HT1080 (cell line): ENCODE measurements around the gene GTPBP6. TPM values are rescaled to one million over a fixed set of nuclear protein-coding genes. Genes with fewer than 3 reads are reported as not detected.
"Not testable (repeated sequence)": the region's sequence is repeated elsewhere in the genome, so short reads cannot be mapped to it uniquely, and the experiment has no call there.

Source experiments
- DNase-seq: peaks from one replicate; pipeline ENCODE4 v3.0.0-alpha.2; 2015; ENCODE audit warnings: low read depth
- total RNA-seq: library from RNA; depleted of rRNA; stranded (reverse); fragments of >200 nt; shearing (Covaris generic); gene quantifications from 2 replicates; pipeline ENCODE4 v1.2.3, GENCODE V29; 2014

GTPBP6 gene
- total RNA-seq, 1 experiment from 2014 or later = 56.4 TPM

DNA sequence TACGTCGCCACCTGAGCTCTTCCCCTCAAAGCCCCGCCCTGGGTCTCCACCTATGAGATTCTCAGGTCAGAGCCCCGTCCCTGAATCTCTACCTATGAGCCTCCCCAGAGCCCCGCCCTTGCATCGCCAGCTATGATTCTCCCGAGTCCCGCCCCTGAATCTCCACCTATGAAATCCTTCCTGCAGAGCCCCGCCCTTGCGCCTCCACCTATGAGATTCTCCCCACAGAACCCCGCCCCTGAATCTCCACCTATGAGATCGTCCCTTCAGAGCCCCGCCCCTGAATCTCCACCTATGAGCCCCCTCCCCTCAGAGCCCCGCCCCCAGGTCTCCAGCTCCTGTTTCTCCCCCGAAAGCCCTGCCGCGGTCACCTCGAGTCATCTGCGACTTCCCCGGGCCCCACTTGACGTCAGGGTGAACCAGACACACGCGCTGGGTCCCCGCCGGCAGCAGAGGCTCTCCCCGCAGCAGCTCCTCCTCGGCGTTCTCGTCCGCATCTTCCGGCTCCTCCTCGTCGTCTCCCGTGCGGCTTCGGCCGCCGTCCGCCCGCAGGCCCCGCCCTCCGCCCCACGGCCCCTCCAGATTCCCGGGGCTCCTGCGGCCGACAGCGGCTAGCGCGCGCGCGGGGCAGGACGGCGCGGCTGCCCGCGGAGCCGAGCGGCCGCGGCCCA is 393 bp downstream of the GTPBP6 start:
- peak; percentile 95 for DNase-seq

DNA sequence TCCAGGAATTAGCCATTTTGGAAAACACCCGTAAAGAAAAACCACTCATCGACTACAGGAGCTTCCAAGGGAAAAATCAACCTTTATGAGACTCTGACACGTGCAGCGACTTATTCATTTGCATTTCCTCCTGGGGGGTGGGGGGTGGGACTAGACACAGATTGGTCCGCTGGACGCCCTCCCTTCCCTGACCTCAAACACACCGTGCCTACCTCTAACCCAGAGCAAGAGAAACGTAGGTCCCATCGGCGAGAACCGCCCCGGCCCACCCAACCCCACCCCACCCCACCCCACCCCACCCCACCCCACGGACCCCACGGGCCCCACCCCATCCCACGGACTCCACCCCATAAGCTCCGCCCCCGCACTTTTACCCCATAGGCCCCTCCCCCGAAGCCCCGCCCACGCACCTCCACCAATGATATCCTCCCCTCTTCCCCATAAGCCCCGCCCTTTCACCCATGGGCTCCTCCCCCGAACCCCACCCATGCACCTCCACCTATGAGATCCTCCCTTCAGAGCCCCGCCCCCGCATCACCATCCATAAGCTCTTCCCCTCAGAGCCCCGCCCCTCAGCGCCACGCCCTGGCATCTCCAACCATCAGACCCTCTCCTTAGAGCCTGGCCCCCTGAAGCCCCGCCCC is 1.1 kb downstream of the GTPBP6 start:
- DNase-seq = no peak

DNA sequence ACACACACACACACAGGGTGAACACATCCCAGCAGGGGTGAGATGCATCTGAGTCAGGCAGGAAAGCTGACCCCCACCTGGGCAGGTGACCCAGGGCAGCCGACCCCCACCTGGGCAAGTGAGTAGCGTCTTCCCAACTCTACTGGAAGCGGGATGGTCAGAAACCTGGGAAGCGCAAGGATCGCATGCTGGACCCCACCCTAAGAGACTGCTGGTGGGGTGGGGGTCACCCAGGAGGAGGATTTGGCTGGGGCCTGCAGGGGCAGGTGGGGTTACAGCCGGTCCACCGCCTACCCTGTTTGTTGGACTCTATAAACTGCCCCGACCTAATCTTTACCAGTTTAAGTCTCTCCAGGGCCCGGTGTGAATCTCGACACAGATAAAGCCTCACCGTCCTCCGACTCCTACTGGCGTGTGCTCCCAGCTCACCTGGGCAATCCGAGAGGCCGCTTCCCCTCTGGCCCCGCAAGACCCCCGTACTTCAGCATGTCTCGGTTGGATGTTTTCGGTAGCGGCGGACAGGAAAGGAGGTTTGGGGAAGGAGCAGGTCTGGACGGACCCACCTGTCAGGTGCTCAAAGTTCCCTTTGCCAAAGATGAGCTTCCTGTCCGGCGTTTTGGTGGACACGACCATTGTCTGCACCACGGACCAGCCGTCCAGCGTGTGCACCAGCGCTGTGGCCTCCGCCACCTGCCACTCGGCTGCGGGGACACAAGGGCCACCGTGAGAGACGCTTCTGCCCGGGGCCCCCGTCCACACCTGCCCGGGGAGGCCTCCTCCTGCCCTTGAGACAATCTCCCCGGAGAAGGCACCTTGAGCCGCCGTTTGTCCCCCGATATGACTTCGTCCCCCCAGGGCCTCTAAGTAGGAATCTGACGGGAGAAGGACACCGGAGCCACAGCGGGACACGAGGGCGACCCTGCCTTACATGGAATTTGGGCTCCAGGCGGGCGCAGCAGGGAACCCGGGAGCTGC is 2.0 kb downstream of the GTPBP6 start:
- DNase-seq = no peak

DNA sequence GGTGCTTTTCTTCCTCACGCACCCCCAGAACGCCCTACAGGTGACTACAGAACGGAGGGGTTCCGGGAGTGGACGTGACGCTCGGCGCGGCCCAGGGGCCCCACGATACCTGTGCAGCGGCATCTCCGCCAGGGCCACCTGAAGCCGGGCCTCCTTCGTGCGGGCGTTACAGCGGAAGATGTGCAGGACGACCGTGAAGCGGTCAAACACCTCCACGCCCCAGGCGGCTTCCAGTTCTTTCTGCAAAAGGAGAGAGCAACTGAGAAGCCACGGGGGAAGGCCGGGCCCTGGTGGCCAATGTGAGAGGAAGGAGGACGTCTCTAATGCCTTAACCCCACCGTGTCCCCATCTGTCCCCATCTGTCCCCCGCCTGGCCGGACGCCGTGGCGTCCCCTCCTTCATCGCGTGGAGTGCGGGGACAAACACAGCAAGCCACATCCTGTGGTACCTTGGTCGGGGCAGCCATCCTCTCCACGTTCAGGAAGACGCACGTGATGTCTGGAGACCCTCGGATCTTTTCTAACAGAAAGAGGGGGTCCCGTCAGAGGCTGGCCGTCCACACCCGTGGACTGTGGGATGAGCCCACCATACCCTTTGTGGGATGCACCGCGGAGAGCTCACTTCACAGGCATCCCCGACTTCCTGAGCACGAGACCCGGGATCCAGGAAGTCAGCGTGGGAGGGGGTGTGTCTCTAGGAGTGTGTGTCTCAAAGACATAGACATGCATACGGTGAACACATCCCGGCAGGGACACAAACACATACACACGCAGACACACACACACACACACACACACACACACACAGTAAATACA is 3.6 kb downstream of the GTPBP6 start:
- DNase-seq = no peak

DNA sequence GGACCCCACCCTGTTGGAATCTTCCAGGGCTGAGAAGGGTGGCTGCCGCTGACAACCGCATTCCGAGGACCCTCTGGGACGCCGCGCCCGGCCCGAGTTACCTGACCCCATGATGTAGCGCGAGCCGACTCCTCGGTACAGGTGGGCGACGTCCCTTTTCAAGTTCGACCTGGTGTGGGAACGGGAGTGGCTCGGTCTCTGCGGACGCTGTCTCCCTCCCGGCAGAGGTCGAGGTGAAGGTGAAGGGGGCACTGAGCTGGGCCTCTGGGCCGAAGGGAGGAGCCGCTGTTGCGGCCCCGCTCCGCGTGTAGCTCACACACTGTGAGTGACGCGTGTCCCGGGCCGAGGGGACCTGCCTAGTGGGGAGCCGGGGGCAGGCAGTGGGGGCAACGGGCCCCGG is 4.5 kb downstream of the GTPBP6 start:
- DNase-seq = no peak

DNA sequence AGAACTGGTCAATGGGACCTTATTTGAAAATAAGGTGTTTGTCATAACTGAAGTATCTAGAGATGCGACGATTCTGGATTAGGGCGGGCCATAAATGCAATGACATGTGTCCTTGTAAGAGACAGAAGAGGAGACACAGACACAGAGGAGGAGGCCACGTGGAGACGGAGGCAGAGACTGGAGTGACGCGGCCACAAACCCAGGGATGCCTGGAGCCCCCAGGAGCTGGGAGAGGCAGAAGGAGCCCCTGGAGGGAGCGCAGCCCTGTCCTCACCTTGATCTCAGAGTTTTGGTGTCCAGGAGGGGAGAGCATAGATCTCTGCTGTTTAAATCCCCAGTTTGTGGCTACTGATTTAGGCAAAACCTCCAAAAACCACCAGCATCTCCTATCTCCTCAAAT is 5.0 kb downstream of the GTPBP6 start:
- DNase-seq = no peak

DNA sequence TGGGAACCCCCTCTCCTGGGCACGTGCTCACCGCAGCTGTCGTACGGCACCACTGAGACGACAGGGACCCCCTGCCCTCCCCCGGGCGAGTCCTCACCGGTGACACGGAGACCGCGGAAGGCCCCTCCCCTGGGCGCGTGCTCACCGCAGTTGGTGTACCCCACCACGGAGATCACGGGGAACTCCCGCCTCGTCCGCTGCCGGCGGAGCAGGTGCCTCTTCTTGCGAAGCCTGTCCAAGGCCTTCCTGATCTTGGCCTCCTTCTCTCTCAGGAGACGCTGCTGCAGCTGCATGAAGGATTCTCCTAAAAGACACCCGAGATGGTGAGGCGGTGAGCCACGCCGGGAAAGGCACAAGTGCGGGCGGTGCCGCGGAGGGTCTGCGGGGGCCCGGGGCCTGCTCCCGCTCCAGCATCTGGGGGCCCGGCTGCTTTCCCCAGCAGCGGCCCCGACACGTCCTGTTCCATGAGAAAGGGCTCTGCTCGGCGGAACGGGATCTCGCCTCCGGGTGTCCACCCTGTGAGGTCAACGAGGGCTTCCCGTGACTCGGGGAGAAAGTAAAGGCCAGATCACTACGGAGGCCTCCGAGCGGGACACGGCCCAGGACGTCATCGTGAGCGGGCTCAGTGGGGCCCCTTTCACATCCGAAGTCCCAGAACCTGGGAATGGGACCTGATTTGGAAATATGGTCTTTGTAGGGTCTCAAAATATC is 5.8 kb downstream of the GTPBP6 start:
- no peak for DNase-seq

DNA sequence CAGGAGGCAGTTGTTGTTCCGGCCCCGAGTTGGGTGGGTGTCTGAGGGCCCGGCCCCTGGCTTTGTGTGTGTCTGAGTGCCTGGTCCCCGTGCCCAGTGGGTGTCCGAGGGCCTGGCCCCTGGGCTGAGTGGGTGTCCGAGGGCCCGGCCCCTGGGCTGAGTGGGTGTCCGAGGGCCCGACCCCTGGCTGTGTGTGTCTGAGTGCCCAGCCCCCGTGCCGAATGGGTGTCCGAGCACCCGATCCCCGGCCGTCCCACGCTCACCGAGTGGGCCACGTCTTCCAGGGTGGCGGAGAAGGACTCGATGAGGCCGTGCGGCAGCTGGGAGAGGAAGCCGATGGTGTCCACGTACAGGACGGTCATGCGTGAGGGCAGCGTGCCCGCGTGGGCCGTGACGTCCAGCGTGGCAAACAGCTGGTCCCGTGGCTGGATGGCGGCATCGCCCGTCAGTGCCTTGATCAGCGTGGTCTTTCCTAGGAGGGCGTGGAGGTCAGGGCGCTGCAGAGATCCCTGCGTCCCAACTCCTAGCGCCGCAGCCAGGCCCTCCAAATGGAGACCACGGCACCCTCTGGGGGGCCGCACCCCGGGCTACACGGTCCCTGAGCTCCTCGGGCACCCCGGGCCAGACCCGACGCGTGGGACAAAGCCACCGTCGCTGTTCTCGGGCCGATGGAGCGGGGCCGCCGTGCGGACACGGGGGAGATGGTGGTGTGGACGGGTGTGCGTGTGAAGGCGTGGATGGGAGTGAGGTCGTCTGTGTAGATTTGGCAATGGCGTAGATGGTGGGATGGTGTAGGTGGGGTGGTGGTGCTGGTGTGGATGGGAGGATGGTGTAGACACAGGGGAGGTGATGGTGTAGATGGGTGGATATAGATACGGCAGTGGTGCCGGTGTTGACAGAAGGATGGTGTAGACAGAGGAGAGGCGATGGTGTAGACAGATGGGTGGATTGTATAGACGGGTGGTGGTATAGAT is 7.2 kb downstream of the GTPBP6 start:
- DNase-seq = no peak

DNA sequence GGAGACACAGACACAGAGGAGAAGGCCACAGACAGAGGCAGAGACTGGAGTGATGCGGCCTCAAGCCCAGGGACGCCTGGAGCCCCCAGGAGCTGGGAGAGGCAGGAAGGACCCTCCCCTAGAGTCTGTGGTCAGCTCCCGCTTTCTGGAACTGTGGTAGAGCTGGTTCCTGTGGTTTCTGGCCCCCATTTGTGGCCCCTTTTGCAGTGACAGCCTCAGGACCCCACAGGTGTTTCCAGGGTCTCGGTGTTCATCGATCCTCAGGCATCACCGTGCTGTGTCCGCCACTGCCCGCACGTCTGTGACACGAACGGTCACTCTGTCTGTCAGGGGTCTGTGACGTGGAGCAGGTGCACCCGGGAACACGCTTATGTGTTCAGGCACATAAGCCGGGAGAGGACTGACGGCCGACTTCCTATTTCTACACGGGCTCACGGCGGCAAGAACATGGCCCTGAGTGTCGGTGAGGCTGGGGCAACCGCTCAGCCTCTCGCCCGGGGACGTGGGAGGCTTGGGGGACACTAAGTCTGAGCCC is 7.9 kb downstream of the GTPBP6 start:
- DNase-seq = no peak

DNA sequence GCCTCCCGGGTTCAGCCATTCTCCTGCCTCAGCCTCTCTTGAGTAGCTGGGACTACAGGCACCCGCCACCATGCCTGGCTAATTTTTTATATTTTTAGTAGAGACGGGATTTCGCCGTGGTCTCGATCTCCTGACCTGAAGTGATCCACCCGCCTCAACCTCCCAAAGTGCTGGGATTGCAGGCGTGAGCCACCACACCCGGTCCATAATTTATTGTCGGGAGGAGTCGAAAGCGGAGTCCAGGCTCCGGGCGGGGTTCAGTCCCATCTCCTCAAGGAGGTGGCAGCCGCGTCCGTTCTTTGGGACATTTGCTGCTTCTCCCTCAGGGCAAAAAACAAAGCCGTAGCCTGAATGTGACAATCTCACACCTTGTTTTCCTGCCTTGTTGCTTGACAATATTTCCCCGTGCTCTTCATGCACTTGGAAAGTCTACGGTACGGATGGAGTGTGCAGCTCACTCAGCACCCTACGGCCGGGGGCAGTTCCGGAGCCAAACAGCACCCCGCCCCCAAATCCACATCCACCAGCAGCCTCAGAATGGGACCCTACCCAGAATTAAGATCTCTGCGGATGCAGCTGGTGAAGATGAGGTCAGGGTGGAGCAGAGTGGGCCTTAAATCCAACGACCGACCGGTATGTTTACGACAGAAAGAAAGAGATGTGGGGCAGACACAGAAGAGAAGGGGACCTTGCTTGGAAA is 9.6 kb downstream of the GTPBP6 start:
- no peak for DNase-seq

DNA sequence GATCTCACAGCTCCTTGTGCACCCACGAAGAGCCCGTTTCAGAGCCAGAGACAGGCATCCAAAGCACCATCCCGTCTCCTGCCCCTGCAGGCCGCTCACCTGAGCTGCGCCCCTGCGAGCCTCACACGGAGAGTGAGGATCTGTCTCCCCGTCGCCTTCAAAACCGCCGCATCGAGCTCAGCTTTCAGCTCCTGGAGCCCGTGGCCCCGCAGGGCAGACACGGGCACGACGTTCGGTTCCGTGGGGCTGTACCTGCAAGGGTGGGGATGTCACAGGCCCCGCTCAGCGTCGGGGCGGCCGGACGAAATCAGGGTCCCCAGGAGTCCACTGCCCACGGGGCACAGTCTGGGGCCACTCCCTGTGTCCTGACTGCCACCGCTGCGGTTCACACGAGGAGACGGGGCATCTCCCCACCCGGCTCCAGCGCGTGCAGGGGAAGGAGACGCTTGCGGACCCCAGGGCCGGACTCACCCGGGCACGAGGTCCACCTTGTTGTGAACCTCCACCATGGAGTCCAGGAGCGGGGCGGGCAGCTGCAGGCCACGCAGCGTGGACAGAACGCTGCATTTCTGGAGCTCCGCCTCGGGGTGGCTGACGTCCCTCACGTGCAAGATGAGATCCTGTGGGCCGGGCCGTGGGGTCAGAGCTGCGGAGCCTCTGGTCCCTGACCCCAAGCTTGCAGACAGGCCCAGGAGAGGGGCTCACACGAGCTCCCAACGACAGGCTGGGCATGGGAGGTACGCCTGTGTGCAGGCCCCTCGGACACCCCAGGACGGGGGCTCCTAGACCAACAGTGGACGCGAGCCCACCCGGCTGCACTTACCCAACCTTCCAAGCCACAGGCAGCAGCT is 11.1 kb downstream of the GTPBP6 start:
- DNase-seq = no peak

DNA sequence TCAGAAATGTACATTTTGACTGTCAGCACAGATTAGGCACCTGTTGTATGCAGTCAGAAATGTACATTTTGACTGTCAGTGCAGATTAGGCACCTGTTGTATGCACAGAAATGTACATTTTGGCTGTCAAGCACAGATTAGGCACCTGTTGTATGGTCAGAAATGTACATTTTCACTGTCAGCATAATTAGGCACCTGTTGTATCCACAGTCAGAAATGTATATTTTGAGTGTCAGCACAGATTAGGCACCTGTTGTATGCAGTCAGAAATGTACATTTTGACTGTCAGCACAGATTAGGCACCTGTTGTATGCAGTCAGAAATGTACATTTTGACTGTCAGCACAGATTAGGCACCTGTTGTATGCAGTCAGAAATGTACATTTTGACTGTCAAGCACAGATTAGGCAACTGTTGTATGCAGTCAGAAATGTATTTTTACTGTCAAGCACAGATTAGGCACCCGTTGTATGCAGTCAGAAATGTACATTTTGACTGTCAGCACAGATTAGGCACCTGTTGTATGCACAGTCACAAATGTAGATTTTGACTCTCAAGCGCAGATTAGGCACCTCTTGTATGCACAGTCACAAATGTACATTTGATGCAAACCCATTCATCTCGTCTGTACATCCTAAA is 11.9 kb downstream of the GTPBP6 start:
- DNase-seq = not testable (repeated sequence)

DNA sequence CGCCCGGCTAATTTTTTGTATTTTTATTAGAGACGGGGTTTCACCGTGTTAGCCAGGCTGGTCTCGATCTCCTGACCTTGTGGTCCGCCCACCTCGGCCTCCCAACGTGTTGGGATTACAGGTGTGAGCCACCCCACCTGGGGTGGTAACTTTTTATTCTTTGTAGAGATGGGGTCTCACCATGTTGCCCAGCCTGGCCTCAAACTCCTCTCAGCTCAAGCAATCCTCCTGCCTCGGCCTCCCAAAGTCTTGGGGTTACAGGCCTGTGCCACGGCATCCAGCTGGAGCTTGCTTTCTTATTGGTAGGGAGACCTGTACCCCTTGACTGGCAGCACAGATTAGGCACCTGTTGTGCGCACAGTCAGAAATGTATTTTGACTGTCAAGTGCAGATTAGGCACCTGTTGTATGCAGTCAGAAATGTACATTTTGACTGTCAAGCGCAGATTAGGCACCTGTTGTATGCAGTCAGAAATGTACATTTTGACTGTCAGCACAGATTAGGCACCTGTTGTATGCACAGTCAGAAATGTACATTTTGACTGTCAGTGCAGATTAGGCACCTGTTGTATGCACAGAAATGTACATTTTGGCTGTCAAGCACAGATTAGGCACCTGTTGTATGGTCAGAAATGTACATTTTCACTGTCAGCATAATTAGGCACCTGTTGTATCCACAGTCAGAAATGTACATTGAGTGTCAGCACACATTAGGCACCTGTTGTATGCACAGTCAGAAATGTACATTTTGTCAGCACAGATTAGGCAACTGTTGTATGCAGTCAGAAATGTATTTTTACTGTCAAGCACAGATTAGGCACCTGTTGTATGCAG is 12.6 kb downstream of the GTPBP6 start:
- DNase-seq = not testable (repeated sequence)

DNA sequence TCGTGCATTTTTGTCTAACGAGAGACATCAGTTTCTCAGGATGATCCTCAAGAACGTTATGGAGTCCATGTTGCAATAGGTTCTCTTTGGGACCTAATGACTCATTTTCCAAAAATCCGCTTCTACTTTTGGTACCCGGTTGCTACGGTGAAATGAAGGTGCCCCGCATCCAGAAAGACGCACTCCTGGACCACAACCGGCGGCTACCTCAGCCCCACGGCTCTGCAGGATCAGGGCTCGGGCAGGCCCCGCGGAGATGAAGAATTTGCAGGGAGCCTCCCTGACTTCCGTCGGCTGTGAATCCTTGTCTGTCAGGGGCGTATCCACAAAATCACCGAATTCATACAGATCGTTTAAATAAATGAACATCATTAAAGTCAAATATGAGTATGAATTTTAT is 15.6 kb downstream of the GTPBP6 start:
- no peak for DNase-seq

DNA sequence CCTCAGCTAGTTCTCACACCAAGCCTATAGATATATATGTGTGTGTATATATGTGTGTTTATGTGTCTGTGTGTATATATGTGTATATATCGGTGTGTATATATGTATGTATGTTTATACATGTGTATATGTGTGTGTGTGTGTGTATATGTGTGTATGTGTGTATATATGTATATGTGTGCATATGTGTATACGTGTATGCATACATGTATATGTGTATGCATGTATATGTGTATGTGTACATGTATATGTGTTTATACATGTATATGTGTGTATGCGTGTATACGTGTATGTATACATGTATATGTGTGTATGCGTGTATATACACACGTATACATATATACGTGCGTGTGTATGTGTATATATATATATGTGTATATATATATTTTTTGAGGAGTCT is 18.3 kb downstream of the GTPBP6 start:
- no peak for DNase-seq

DNA sequence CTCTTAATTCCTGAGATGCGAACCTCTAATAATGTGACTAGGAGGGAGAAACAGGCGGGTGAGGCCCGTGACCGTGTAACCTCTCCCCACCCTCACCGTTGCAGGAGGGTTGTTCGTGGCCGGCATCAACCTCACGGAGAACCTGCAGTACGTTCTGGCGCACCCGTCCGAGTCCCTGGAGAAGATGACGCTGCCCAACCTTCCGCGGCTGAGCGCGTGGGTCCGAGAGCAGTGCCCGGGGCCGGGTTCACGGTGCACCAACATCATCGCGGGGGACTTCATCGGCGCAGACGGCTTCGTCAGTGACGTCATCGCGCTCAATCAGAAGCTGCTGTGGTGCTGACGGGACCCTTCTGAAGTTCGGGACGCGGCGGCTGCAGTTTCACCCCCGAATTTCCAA is 19.6 kb downstream of the GTPBP6 start:
- no peak for DNase-seq
